Fibroblast of lung (primary cell): ENCODE results near the gene PNPLA3.

Source experiments
- EZH2 ChIP-seq: IDR thresholded peaks from 2 replicates; pipeline ENCODE4 v1.5.1; 2012; ENCODE audit warnings: low read length, control low read depth, mild to moderate bottlenecking; ENCODE audit errors: missing control alignments
- TF ChIP-seq, protein P1 (sequence below), 2 donors: IDR thresholded peaks in 1 of 2; conservative IDR thresholded peaks in 1 of 2; 1 replicate in 1 of 2; 2 replicates in 1 of 2; pipeline ENCODE4 v1.5.1; 2011 to 2012; ENCODE audit warnings: low read length in 2 of 2, control low read depth in 1 of 2, inconsistent platforms in 1 of 2, low read depth in 1 of 2, mild to moderate bottlenecking in 1 of 2

DNA sequence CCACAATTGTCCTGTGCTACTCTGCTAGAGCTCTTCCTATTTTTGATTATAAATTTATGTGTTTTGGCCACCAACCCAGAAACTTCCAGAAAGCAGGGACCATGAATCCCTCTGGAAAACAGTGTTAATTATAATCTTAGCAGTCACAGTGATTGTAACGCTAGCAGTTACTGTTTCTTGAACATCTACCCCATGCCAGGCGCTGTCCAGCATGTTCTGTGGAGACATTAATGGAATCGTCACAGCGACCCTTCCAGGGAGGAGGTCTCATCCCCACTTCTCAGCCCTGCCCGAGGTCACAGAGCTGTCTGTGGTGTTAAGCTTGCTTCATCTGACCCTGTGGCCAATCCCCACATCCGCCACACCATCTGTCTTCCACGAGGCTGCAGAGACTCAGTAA is 17.9 kb upstream of the PNPLA3 start:
- TF ChIP-seq, protein P1, sequence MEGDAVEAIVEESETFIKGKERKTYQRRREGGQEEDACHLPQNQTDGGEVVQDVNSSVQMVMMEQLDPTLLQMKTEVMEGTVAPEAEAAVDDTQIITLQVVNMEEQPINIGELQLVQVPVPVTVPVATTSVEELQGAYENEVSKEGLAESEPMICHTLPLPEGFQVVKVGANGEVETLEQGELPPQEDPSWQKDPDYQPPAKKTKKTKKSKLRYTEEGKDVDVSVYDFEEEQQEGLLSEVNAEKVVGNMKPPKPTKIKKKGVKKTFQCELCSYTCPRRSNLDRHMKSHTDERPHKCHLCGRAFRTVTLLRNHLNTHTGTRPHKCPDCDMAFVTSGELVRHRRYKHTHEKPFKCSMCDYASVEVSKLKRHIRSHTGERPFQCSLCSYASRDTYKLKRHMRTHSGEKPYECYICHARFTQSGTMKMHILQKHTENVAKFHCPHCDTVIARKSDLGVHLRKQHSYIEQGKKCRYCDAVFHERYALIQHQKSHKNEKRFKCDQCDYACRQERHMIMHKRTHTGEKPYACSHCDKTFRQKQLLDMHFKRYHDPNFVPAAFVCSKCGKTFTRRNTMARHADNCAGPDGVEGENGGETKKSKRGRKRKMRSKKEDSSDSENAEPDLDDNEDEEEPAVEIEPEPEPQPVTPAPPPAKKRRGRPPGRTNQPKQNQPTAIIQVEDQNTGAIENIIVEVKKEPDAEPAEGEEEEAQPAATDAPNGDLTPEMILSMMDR (conservative IDR thresholded peaks at IDR 0.05 in 1 of 2, IDR thresholded peaks at IDR 0.05 in 1 of 2; ENCODE audit: low read depth in 1 of 2, low read length in 2 of 2) = no peak
- TF ChIP-seq EZH2 = no peak
